Smooth muscle cell (in vitro differentiated cells): Measurements from ENCODE around the gene ZFP57. TPM values are rescaled to one million over a fixed set of nuclear protein-coding genes. Genes with fewer than 3 reads are reported as not detected.
A peak's percentile ranks its signal among the peaks of the same experiment; 100 is the strongest.

Experiments used
- DNase-seq: peaks from one replicate; lab custom pipeline; 2025; ENCODE audit not compliant: unreplicated experiment; lab: John Stamatoyannopoulos, UW
- H2AFZ ChIP-seq: fragments of 200-600 bp; sonication (generic); 2 replicates; pipeline ENCODE4 v1.6.0; 2016; ENCODE audit warnings: antibody characterized with exemption, low read depth, mild to moderate bottlenecking
- H3F3A ChIP-seq: fragments of 200-600 bp; sonication (generic); 2 replicates; pipeline ENCODE4 v1.6.0; 2017; ENCODE audit warnings: antibody characterized with exemption, low read depth
- H3K27ac ChIP-seq: fragments of 200-600 bp; sonication (generic); 2 replicates; pipeline ENCODE4 v1.5.1; 2016; ENCODE audit warnings: low read depth, mild to moderate bottlenecking
- H3K27me3 ChIP-seq: fragments of 200-600 bp; sonication (generic); 2 replicates; pipeline ENCODE4 v1.6.1; 2016; ENCODE audit warnings: low read depth, mild to moderate bottlenecking
- H3K36me3 ChIP-seq: fragments of 200-600 bp; sonication (generic); 2 replicates; pipeline ENCODE4 v1.5.1; 2016; ENCODE audit warnings: low read depth
- H3K4me1 ChIP-seq: fragments of 200-600 bp; sonication (generic); 2 replicates; pipeline ENCODE4 v1.5.1; 2016; ENCODE audit warnings: low read depth
- H3K4me2 ChIP-seq: fragments of 200-600 bp; sonication (generic); 2 replicates; pipeline ENCODE4 v1.6.0; 2016; ENCODE audit warnings: mild to moderate bottlenecking
- H3K4me3 ChIP-seq: fragments of 200-600 bp; sonication (generic); 2 replicates; pipeline ENCODE4 v1.5.1; 2016; ENCODE audit warnings: mild to moderate bottlenecking
- H3K79me2 ChIP-seq: fragments of 200-600 bp; sonication (generic); 2 replicates; pipeline ENCODE4 v1.6.0; 2016; ENCODE audit warnings: low read depth, mild to moderate bottlenecking
- H3K9ac ChIP-seq: fragments of 200-600 bp; sonication (generic); 2 replicates; pipeline ENCODE4 v1.6.0; 2016; ENCODE audit warnings: low read depth
- H3K9me3 ChIP-seq: fragments of 200-600 bp; sonication (generic); replicated peaks from 2 replicates; pipeline ENCODE4 v1.5.1; 2016; ENCODE audit warnings: low read depth
- H4K20me1 ChIP-seq: fragments of 200-600 bp; sonication (generic); 2 replicates; pipeline ENCODE4 v1.6.0; 2016; ENCODE audit warnings: low read depth
- CTCF ChIP-seq: fragments of 200-600 bp; sonication (generic); IDR thresholded peaks from 2 replicates; pipeline ENCODE4 v1.5.1; 2017; ENCODE audit warnings: borderline replicate concordance, mild to moderate bottlenecking, antibody characterized with exemption; ENCODE audit not compliant: insufficient read depth, poor library complexity, severe bottlenecking
- WGBS: methylation state at CpG from one replicate; pipeline ENCODE4 v1.1.7; 2016; ENCODE audit warnings: low lambda C conversion rate; 5-methylcytosine and 5-hydroxymethylcytosine counted together
- polyA plus RNA-seq: library from polyadenylated mRNA; unstranded; fragments of >200 nt; fragmentation: Nextera tagmentation; extraction: Ambion mirVana; gene quantifications from 2 replicates; pipeline ENCODE4 v1.2.1, GENCODE V29; 2016
- total RNA-seq: library from RNA; depleted of rRNA; stranded (reverse); fragments of >200 nt; gene quantifications from 2 replicates; pipeline ENCODE4 v1.2.3, GENCODE V29; 2014

The ZFP57 gene
- total and polyA plus RNA-seq, 2 experiments from 2014 or later: not detected

GRCh38 chr6:29630315-29630714 is 50.6 kb downstream of the ZFP57 start:
- peaks cover 6% of the 10 kb centered on the region for H3K79me2 ChIP-seq
- H3K4me3 ChIP-seq: no peak overlapping the region
- peaks cover 34% of the 10 kb centered on the region for H3K4me1 ChIP-seq
- no peak for TF ChIP-seq CTCF
- peak overlapping the region; percentile 6 for H3K4me2 ChIP-seq
- H3K9ac ChIP-seq: no peak overlapping the region
- no peaks in the 10 kb centered on the region for H3K36me3 ChIP-seq
- H3F3A ChIP-seq: no peaks in the 10 kb centered on the region
- no peak overlapping the region for H2AFZ ChIP-seq
- H3K9me3 ChIP-seq: no peaks in the 10 kb centered on the region
- 81% methylated on average over 9 of the region's 9 CpGs for WGBS
- H4K20me1 ChIP-seq: peaks cover 28% of the 10 kb centered on the region
- no peaks in the 10 kb centered on the region for H3K27me3 ChIP-seq
- DNase-seq: no peak
- H3K27ac ChIP-seq: no peak overlapping the region

- no peak overlapping the region for H2AFZ ChIP-seq
- DNase-seq: no peak
- H4K20me1 ChIP-seq: peaks cover 28% of the 10 kb centered on the region
- H3K36me3 ChIP-seq: no peaks in the 10 kb centered on the region
- H3K9ac ChIP-seq: no peak overlapping the region
- H3F3A ChIP-seq: no peaks in the 10 kb centered on the region
- H3K4me1 ChIP-seq: peaks cover 41% of the 10 kb centered on the region
- no peaks in the 10 kb centered on the region for H3K9me3 ChIP-seq
- 61% methylated on average over 2 of the region's 2 CpGs for WGBS
- no peak overlapping the region for H3K4me3 ChIP-seq
- TF ChIP-seq CTCF: no peak
- peaks cover 6% of the 10 kb centered on the region for H3K79me2 ChIP-seq
- no peaks in the 10 kb centered on the region for H3K27me3 ChIP-seq
- H3K4me2 ChIP-seq: peak overlapping the region; percentile 98
- no peak overlapping the region for H3K27ac ChIP-seq
These were observed 51.4 kb downstream of the ZFP57 start for GRCh38 chr6:29629571-29629970.

- peak; percentile 54 for TF ChIP-seq CTCF
- WGBS: 4% methylated on average over 20 of the region's 32 CpGs
These were observed 52.3 kb downstream of the ZFP57 start for GRCh38 chr6:29628419-29629281.

More at GRCh38 chr6:29628419-29629281, 52.3 kb downstream of the ZFP57 start:
- Histone ChIP-seq H2AFZ (peak overlapping the region; percentile 90), H3K4me1 (peaks cover 45% of the 10 kb centered on the region), H3K9ac (peak overlapping the region; percentile 27), H3K4me3 (peak overlapping the region; percentile 80), H3K4me2 (peak overlapping the region; percentile 98), H3K9me3 (no peaks in the 10 kb centered on the region), H3K36me3 (no peaks in the 10 kb centered on the region), H3K27ac (no peak overlapping the region), H3K79me2 (peaks cover 6% of the 10 kb centered on the region), H4K20me1 (peaks cover 35% of the 10 kb centered on the region), H3K27me3 (no peaks in the 10 kb centered on the region), H3F3A (no peaks in the 10 kb centered on the region)
- peak; percentile 54 for DNase-seq
